Esophagus muscularis mucosa (tissue), 4 donors: ENCODE measurements around the gene LGALSL. TPM values are rescaled to one million over a fixed set of nuclear protein-coding genes. Genes with fewer than 3 reads are reported as not detected.
A peak's percentile ranks its signal among the peaks of the same experiment; 100 is the strongest.

Source experiments
- DNase-seq: peaks from one replicate; pipeline ENCODE4 v3.0.0-alpha.2; 2017; ENCODE audit errors: extremely low spot score
- H3K27ac ChIP-seq, 4 donors: fragments of 200-600 bp; sonication (generic); replicated peaks in 1 of 4; 1 replicate in 3 of 4; 2 replicates in 1 of 4; pipeline ENCODE4 v1.5.1; 2016 to 2019; ENCODE audit warnings: mild to moderate bottlenecking in 1 of 4
- H3K27me3 ChIP-seq, 4 donors: fragments of 200-600 bp; sonication (generic); one replicate each; pipeline versions ENCODE4 v1.5.1 to v1.6.0; 2016 to 2019
- H3K36me3 ChIP-seq, 4 donors: fragments of 200-600 bp; sonication (generic); one replicate each; pipeline ENCODE4 v1.5.1; 2016 to 2019
- H3K4me1 ChIP-seq, 4 donors: fragments of 200-600 bp; sonication (generic); one replicate each; pipeline ENCODE4 v1.5.1; 2016 to 2019
- H3K4me3 ChIP-seq, 4 donors: fragments of 200-600 bp; sonication (generic); 1 replicate in 2 of 4; 2 replicates in 2 of 4; pipeline ENCODE4 v1.5.1; 2016 to 2019; ENCODE audit warnings: mild to moderate bottlenecking in 4 of 4, moderate library complexity in 1 of 4
- H3K9me3 ChIP-seq, 4 donors: fragments of 200-600 bp; sonication (generic); 1 replicate in 3 of 4; 2 replicates in 1 of 4; pipeline ENCODE4 v1.5.1; 2016 to 2019
- CTCF ChIP-seq, 3 experiments: fragments of 200-600 bp in 2 of 3; fragments of 450-650 bp in 1 of 3; sonication (generic) in 2 of 3; IDR thresholded peaks; one replicate each; pipeline ENCODE4 v1.5.1; 2017 to 2019; ENCODE audit warnings: antibody characterized with exemption in 3 of 3, mild to moderate bottlenecking in 2 of 3, moderate library complexity in 1 of 3
- EP300 ChIP-seq: sonication (generic); formaldehyde crosslinking; IDR thresholded peaks from one replicate; pipeline ENCODE4 v1.6.1; 2017; ENCODE audit warnings: antibody characterized with exemption
- POLR2A ChIP-seq: fragments of 450-650 bp; IDR thresholded peaks from one replicate; pipeline ENCODE4 v1.6.1; 2017; ENCODE audit warnings: antibody characterized with exemption, moderate library complexity, mild to moderate bottlenecking, low read depth
- POLR2AphosphoS5 ChIP-seq, 2 donors: sonication (generic); formaldehyde crosslinking; IDR thresholded peaks; one replicate each; pipeline ENCODE4 v1.6.1; 2017; ENCODE audit warnings: antibody characterized with exemption in 2 of 2
- WGBS: methylation state at CpG from one replicate; pipeline ENCODE4 v1.1.5; 2018; 5-methylcytosine and 5-hydroxymethylcytosine counted together
- intact Hi-C: fragments of 100-400 bp; cut with DNase I; formaldehyde crosslinking; loops from one replicate; pipeline ENCODE4 v1.15.1; 2023
- total RNA-seq, 4 donors: library from RNA; depleted of rRNA; stranded (reverse); fragments of >200 nt; gene quantifications; one replicate each; pipeline versions ENCODE4 v1.1.0 to v1.2.1, GENCODE V29; 2016

LGALSL gene
- total RNA-seq, 4 donors from 2014 or later: 12.3 to 20.2 (median 17.5) TPM

GRCh38 chr2:64419596-64420165, 34.3 kb upstream of the LGALSL start:
- 93% methylated on average over 2 of the region's 2 CpGs for WGBS
- intact Hi-C loops: no loop called here
- Histone ChIP-seq H3K36me3 (no peaks in the 10 kb centered on the region), H3K27me3 (no peaks in the 10 kb centered on the region), H3K9me3 (no peaks in the 10 kb centered on the region), H3K4me1 (peaks cover 0 to 8% (median 2%) of the 10 kb centered on the region in 4 donors), H3K4me3 (no peak overlapping the region), H3K27ac (peak overlapping the region in 1 of 4 donors; percentile 11)
- TF ChIP-seq POLR2AphosphoS5 (IDR thresholded peaks at IDR 0.05) (no peak), POLR2A (no peak), EP300 (no peak), CTCF (IDR thresholded peaks at IDR 0.05) (no peak)
- no peak for DNase-seq

- Histone ChIP-seq H3K27me3 (no peaks in the 10 kb centered on the region), H3K36me3 (no peaks in the 10 kb centered on the region), H3K4me1 (peaks cover 0 to 8% (median 2%) of the 10 kb centered on the region in 4 donors), H3K4me3 (no peak overlapping the region), H3K27ac (peak overlapping the region in 1 of 4 donors; percentile 11), H3K9me3 (no peaks in the 10 kb centered on the region)
- intact Hi-C loops: no loop called here
- DNase-seq: no peak
- TF ChIP-seq EP300 (no peak), POLR2AphosphoS5 (IDR thresholded peaks at IDR 0.05) (no peak), CTCF (IDR thresholded peaks at IDR 0.05) (no peak), POLR2A (no peak)
Observed at GRCh38 chr2:64420677-64421076, 33.3 kb upstream of the LGALSL start.

DNA sequence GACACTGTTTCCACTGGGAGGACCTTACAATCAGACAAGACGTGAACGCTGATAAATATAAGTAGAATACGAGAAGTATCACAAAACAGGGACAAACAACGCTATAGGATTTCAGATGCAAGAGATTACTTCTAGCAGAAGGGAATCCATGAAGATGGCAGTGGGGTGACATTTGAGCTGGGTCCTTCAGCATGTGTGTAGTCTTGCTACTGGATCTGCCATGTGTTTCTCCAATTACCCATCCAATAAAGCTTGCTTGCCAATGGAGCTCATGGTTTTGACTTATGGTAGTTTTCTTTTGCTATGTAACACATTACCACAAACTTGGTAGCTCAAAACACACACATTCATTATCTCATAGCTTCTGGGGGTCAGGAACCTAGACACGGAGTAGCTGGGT, 32.8 kb upstream of the LGALSL start:
- intact Hi-C loops: no loop called here
- peaks cover 0 to 8% (median 2%) of the 10 kb centered on the region in 4 donors for H3K4me1 ChIP-seq
- no peak overlapping the region for H3K4me3 ChIP-seq
- no peak overlapping the region for H3K27ac ChIP-seq
- DNase-seq: no peak
- H3K9me3 ChIP-seq: no peaks in the 10 kb centered on the region
- TF ChIP-seq POLR2AphosphoS5 (IDR thresholded peaks at IDR 0.05): no peak
- TF ChIP-seq POLR2A: no peak
- TF ChIP-seq CTCF (IDR thresholded peaks at IDR 0.05): no peak
- no peak for TF ChIP-seq EP300
- H3K27me3 ChIP-seq: no peaks in the 10 kb centered on the region
- no peaks in the 10 kb centered on the region for H3K36me3 ChIP-seq
- 98% methylated on average over 5 of the region's 5 CpGs for WGBS

DNA sequence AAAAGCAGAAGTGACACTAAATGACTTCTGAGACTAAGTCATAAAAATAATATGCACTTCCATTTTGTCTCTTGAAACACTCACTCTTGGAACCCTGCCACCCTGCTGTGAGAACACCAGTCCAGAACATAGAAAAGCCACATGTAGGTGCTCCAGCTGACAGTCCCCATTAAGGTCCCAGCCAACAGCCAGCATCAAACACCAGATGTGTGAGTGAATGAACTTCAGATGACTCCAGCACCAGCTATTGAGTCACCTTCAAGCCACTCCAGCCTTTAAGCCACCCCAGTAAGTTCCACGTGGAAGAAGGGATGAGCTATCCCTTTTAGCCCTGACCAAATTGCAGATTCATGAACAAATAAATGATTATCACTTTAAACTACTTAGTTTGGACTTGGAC, 31.5 kb upstream of the LGALSL start:
- 69% methylated on average over 1 of the region's 1 CpG for WGBS
- intact Hi-C loops: no loop called here
- H3K4me1 ChIP-seq: peaks cover 0 to 8% (median 2%) of the 10 kb centered on the region in 4 donors
- H3K4me3 ChIP-seq: no peak overlapping the region
- H3K27ac ChIP-seq: no peak overlapping the region
- H3K27me3 ChIP-seq: no peaks in the 10 kb centered on the region
- no peak for DNase-seq
- H3K9me3 ChIP-seq: no peaks in the 10 kb centered on the region
- TF ChIP-seq POLR2A (no peak), EP300 (no peak), CTCF (IDR thresholded peaks at IDR 0.05) (no peak), POLR2AphosphoS5 (IDR thresholded peaks at IDR 0.05) (no peak)
- no peaks in the 10 kb centered on the region for H3K36me3 ChIP-seq

- no peak for TF ChIP-seq POLR2AphosphoS5 (IDR thresholded peaks at IDR 0.05)
- no peak for TF ChIP-seq POLR2A
- H3K4me1 ChIP-seq: peaks cover 0 to 8% (median 2%) of the 10 kb centered on the region in 4 donors
- H3K27ac ChIP-seq: no peak overlapping the region
- no peaks in the 10 kb centered on the region for H3K36me3 ChIP-seq
- H3K9me3 ChIP-seq: no peaks in the 10 kb centered on the region
- no peak for DNase-seq
- H3K4me3 ChIP-seq: no peak overlapping the region
- intact Hi-C loops: no loop called here
- no peaks in the 10 kb centered on the region for H3K27me3 ChIP-seq
Observed at GRCh38 chr2:64423303-64423702, 30.7 kb upstream of the LGALSL start.
